SK-N-MC (cell line): Measurements from ENCODE around the gene MMP25.

Experiments
- DNase-seq: peaks from one replicate; pipeline ENCODE4 v3.0.0-alpha.2; 2011; ENCODE audit warnings: low read depth, low spot score
- H3K27ac ChIP-seq: fragments of 200-600 bp; sonication (generic); 2 replicates; pipeline ENCODE4 v1.5.1; 2016; ENCODE audit warnings: mixed run types
- H3K36me3 ChIP-seq: fragments of 200-600 bp; sonication (generic); 2 replicates; pipeline ENCODE4 v1.6.1; 2017; ENCODE audit warnings: antibody characterized with exemption, low read length, mixed read lengths; ENCODE audit not compliant: insufficient read depth
- H3K4me3 ChIP-seq: fragments of 200-600 bp; sonication (generic); 2 replicates; pipeline ENCODE4 v1.5.1; 2016
- H3K9ac ChIP-seq: fragments of 200-600 bp; sonication (generic); 2 replicates; pipeline ENCODE4 v1.8.0; 2017; ENCODE audit warnings: mixed run types, mixed read lengths; ENCODE audit not compliant: insufficient read length
- H3K9me3 ChIP-seq: fragments of 200-600 bp; sonication (generic); 2 replicates; pipeline ENCODE4 v1.6.1; 2017; ENCODE audit warnings: low read depth, mild to moderate bottlenecking, antibody characterized with exemption, low read length, moderate library complexity, mixed read lengths
- EZH2 ChIP-seq: fragments of 200-600 bp; sonication (generic); IDR thresholded peaks from one replicate; pipeline ENCODE4 v1.6.1; 2017; ENCODE audit warnings: antibody characterized with exemption
- FOXP2 ChIP-seq: optimal IDR thresholded peaks from 2 replicates; pipeline ENCODE3; 2011; ENCODE audit warnings: mild to moderate bottlenecking, moderate library complexity; ENCODE audit not compliant: insufficient read depth; ENCODE audit errors: extremely low read length, control extremely low read depth
- POLR2AphosphoS5 ChIP-seq: IDR thresholded peaks from 2 replicates; pipeline ENCODE4 v1.6.1; 2012; ENCODE audit warnings: mild to moderate bottlenecking, low read depth, low read length, borderline replicate concordance

The MMP25 gene

DNA sequence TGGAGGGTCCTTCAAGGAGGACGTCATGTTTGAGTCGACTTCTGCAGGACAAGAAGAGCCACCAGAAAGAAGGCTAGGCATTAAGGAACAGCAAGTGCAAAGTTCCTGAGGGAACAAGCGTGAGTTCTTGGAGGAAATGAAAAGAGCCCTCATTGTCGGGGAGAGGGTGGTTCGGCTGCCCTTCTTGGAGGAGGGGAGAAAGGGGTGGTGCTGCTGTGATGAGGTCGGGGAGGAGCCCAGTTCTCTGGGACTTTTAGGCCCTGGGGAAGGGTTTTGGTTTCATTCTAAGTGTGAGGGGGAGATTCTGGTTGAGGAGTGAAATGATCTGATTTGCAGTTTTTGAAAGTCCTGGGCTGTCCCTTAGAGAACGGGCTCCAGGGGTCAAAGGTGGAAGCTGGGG, 13.7 kb upstream of the MMP25 start:
- no peak for DNase-seq
- no peaks in the 10 kb centered on the region for H3K9me3 ChIP-seq
- no peak overlapping the region for H3K9ac ChIP-seq
- H3K27ac ChIP-seq, result no peak overlapping the region
- H3K36me3 ChIP-seq, result no peaks in the 10 kb centered on the region
- TF ChIP-seq FOXP2, result no peak
- H3K4me3 ChIP-seq, result no peak overlapping the region

DNA sequence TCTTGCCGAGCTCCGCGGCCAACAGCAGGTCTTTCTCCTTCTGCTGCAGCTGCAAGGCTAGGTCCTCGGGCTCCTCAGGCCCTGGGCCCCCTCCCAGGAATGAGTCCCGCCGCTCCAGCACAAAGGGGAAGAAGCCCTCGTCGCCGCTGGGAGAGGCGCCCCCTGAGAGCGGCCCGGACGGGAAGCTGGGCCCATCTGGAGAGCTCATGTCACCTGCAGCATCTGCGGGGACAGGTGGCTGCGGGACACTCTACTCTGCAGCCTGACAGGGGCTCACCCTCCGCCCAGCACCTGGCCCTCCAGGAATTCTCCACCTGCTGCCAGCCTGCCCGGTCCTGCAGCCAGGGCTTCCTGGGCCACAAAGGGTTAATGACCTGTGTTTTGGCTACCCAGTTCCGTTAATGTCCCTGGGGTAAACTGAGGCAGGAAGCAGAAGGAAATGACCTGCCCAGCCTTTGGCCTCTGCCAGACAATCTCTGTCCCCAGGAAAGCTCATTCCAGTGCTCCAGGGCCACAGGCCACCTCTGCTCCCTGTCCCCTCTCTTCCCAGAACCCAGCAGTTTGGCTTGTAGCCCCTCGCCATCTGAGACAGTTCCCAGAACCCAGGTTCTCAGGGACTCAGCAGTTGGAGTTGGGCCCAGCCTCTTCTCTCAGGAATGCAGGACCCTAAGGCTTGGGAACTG, 10.9 kb upstream of the MMP25 start:
- H3K4me3 ChIP-seq, result no peak overlapping the region
- no peak overlapping the region for H3K9ac ChIP-seq
- H3K27ac ChIP-seq, result no peak overlapping the region
- TF ChIP-seq EZH2, result no peak
- TF ChIP-seq FOXP2, result no peak
- no peak for TF ChIP-seq POLR2AphosphoS5
- H3K36me3 ChIP-seq, result no peaks in the 10 kb centered on the region
- no peak for DNase-seq
- H3K9me3 ChIP-seq, result no peaks in the 10 kb centered on the region

DNA sequence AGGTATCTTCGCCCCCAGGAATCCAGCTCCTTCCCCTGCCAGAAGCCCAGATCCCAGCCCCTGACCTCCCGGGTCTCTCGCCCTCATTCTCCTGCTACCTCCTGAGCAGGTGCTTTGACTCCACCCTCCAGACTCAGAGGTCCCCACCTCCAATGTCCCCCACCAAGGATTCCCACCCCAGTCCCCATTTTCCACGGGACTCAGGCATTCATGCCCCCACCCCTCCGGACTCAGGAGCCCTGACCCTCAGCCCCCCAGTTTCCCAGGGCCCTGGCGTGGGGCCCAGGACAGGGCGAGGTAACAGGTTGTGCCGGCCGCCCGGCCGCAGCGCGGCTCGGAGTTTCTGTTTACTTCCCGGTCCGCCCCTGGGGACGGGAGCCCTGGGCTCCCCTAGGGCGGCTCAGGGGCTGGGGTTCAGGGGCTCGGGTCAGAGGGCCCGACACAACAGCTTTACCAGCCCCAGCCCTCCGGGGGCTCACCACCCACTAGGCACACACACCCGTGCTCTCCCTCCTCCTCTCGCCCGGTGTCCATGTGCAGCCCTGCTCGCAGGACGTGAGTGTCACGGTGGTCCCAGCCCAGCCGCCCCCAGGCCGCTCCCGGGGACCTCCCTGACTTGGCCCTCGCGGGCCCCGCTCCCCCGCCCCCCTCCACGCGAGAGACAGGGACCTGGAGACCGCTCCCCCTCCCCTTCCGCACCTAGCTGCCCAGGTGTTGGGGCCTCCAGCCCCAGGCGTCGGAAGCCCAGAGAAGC, 10.2 kb upstream of the MMP25 start:
- no peak overlapping the region for H3K27ac ChIP-seq
- TF ChIP-seq POLR2AphosphoS5 (no peak), FOXP2 (no peak), EZH2 (peak; percentile 30)
- no peak overlapping the region for H3K9ac ChIP-seq
- H3K4me3 ChIP-seq, result no peak overlapping the region
- no peaks in the 10 kb centered on the region for H3K9me3 ChIP-seq
- no peak for DNase-seq
- no peaks in the 10 kb centered on the region for H3K36me3 ChIP-seq

DNA sequence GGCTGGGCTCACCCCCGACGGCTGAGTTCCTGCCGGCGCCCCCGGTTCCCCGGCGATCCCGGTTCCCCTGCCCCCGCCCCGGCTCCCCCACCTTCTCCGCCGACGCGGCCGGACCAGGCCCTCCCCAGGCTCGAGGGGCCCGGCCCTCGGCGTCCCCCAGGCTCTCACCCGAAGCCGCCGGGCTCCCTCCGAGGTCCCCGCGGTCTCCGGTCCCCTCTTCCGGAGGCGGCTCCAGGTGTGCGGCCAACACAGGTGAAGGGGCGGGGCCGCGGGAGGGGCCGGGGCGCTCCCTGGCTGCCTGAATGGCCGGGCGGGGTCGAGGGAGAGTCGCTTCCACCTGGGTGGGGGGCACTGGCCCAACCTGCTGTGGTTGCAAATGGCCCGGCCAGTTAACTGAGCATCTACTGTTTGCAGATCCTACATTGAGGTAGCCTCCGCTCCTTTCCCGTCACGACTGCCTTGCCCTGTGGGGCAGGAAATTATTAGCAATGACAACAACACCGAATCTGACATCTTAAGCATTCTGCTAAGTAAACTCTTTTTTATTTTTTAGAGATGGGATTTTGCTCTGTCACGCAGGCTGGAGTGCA, 9.5 kb upstream of the MMP25 start, which contains the start of gene BICDL2:
Gene BICDL2 (minus strand): TSS at position 219 of the 590 bp plus-strand sequence. CDS start 1,448 bp downstream, outside the sequence.
- DNase-seq, result no peak

DNA sequence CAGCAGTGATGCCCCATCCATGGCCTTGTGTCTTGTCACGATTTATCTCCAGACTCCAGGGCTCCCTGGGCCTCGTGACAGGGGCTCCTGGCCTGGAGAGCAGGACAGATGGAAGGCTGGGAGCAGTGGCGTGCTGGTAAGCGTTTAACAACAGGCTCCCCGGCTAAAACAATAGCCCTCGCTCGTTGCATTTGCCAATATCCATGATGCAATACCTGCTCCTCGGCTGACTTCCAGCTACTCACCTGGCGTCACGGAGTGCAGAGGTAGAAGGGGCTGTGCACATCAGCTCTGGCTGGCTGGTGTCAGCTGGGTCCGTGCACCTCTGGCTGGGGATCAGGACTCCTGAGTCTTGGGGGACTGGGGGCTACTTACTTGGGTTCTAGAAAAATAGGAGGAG, 8.1 kb upstream of the MMP25 start:
- Histone ChIP-seq H3K9ac (no peak overlapping the region), H3K9me3 (no peaks in the 10 kb centered on the region), H3K36me3 (no peaks in the 10 kb centered on the region), H3K27ac (no peak overlapping the region), H3K4me3 (no peak overlapping the region)
- no peak for DNase-seq
- TF ChIP-seq POLR2AphosphoS5, result no peak
- TF ChIP-seq FOXP2, result no peak
- no peak for TF ChIP-seq EZH2

More for the DNA sequence above, 9.5 kb upstream of the MMP25 start, which contains the start of gene BICDL2:
- Histone ChIP-seq H3K27ac (no peak within 1 kb of the TSS), H3K36me3 (no peaks in the 10 kb centered on the region), H3K9ac (no peak within 1 kb of the TSS), H3K9me3 (no peaks in the 10 kb centered on the region), H3K4me3 (no peak within 1 kb of the TSS)
- TF ChIP-seq EZH2 (no peak), POLR2AphosphoS5 (no peak), FOXP2 (no peak)

DNA sequence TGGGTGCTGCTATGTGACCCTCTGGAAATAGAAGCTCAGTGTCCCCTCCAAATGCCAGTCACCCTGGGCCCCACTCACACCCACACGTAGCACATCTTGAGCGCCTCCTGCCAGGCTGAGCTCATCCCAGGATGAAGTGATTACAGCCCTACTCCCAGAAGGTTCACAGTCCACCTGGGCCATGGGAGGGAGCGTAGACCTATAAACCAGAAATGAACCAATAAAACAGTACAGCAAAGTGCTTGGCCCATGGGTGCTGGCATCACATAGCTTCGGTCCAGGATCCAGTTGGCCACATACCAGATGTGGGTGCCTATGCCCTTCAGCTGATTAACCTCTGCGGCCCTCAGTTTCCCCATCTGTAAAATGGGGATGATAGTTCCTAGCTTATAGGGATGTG, 7.5 kb upstream of the MMP25 start:
- Histone ChIP-seq H3K4me3 (no peak overlapping the region), H3K36me3 (no peaks in the 10 kb centered on the region), H3K27ac (no peak overlapping the region), H3K9me3 (no peaks in the 10 kb centered on the region), H3K9ac (no peak overlapping the region)
- no peak for DNase-seq
- TF ChIP-seq FOXP2 (no peak), EZH2 (no peak), POLR2AphosphoS5 (no peak)

DNA sequence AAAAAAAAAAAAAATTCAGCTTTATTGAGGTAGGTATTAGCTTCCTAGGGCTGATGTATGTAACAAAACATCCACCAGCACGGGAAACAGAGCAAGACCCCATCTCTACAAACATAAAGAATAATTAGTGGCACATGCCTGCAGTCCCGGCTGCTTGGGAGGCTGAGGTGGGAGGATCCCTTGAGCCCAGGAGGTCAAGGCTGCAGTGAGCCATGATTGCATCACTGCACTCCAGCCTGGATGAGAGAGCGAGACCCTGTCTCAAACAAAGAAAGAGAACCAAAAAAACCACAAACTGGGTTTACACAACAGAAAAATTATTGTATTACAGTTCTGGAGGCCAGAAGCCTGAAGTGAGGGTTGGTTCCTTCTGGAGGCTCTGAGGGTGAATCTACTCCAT, 4.0 kb upstream of the MMP25 start:
- Histone ChIP-seq H3K9ac (no peak overlapping the region), H3K27ac (no peak overlapping the region), H3K4me3 (no peak overlapping the region), H3K36me3 (no peaks in the 10 kb centered on the region), H3K9me3 (no peaks in the 10 kb centered on the region)
- TF ChIP-seq POLR2AphosphoS5 (no peak), EZH2 (no peak), FOXP2 (no peak)
- DNase-seq, result no peak

DNA sequence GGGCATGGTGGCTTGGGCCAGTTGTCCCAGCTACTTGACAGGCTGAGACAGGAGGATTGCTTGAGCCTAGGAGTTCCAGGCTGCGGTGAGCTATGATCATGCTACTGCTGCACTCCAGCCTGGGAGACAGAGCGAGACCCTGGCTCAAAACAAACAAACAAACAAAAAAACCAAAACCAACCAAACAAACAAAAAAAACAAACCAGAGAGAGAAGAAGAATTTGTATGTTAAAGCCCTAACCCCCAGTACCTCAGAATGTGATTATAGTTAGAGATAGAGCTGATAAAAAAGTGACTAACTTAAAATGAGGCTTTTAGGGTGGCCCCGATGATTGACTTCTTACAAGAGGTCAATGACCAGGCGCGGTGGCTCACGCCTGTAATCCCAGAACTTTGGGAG, 1.7 kb upstream of the MMP25 start:
- H3K4me3 ChIP-seq, result no peak overlapping the region
- H3K9ac ChIP-seq, result no peak overlapping the region
- no peak for DNase-seq
- H3K36me3 ChIP-seq, result no peaks in the 10 kb centered on the region
- H3K9me3 ChIP-seq, result no peaks in the 10 kb centered on the region
- TF ChIP-seq EZH2 (no peak), FOXP2 (no peak), POLR2AphosphoS5 (no peak)
- H3K27ac ChIP-seq, result no peak overlapping the region
